GM12892 (cell line): ENCODE data around the gene WDR38.

Experiments used
- POLR2A ChIP-seq: IDR thresholded peaks from 2 replicates; pipeline ENCODE4 v1.6.1; 2011; ENCODE audit warnings: low read depth, low read length, control low read depth
- POLR2AphosphoS5 ChIP-seq: IDR thresholded peaks from 2 replicates; pipeline ENCODE4 v1.6.1; 2011; ENCODE audit warnings: low read depth, low read length, control low read depth

GRCh38 chr9:124818431-124819281 lies 34.6 kb upstream of the WDR38 start:
- TF ChIP-seq POLR2AphosphoS5 (peak; percentile 62), POLR2A (peak; percentile 54; the same call in 1 of the 2 replicates)
